Esophagus squamous epithelium (tissue), 5 donors: Measurements from ENCODE around the gene TIMM23. TPM values are rescaled to one million over a fixed set of nuclear protein-coding genes. Genes with fewer than 3 reads are reported as not detected.
"Not testable (repeated sequence)": the region's sequence is repeated elsewhere in the genome, so short reads cannot be mapped to it uniquely, and the experiment has no call there.

Experiments
- DNase-seq: peaks from one replicate; lab custom pipeline; 2025; lab: John Stamatoyannopoulos, UW
- H3K27ac ChIP-seq, 4 donors: fragments of 200-600 bp; sonication (generic); one replicate each; pipeline ENCODE4 v1.5.1; 2016 to 2019; ENCODE audit warnings: mild to moderate bottlenecking in 1 of 4
- H3K27me3 ChIP-seq, 4 donors: fragments of 200-600 bp; sonication (generic); 1 replicate in 3 of 4; 2 replicates in 1 of 4; pipeline versions ENCODE4 v1.5.1 to v1.6.0; 2017 to 2021; ENCODE audit warnings: antibody characterized with exemption in 1 of 4
- H3K36me3 ChIP-seq, 3 donors: fragments of 200-600 bp; sonication (generic); one replicate each; pipeline ENCODE4 v1.5.1; 2016 to 2019
- H3K4me1 ChIP-seq, 3 donors: fragments of 200-600 bp; sonication (generic); one replicate each; pipeline ENCODE4 v1.5.1; 2017 to 2019
- H3K4me3 ChIP-seq, 4 donors: fragments of 200-600 bp; sonication (generic); 1 replicate in 3 of 4; 2 replicates in 1 of 4; pipeline ENCODE4 v1.5.1; 2016 to 2019; ENCODE audit warnings: mild to moderate bottlenecking in 2 of 4, moderate library complexity in 1 of 4
- H3K9me3 ChIP-seq, 3 donors: fragments of 200-600 bp; sonication (generic); one replicate each; pipeline ENCODE4 v1.5.1; 2016 to 2019
- CTCF ChIP-seq, 6 experiments: fragments of 450-650 bp in 4 of 6; fragments of 200-600 bp in 2 of 6; sonication (generic) in 2 of 6; IDR thresholded peaks; one replicate each; pipeline ENCODE4 v1.5.1; 2016 to 2019; ENCODE audit warnings: antibody characterized with exemption in 6 of 6, mild to moderate bottlenecking in 4 of 6, moderate library complexity in 4 of 6
- POLR2A ChIP-seq, 4 donors: fragments of 450-650 bp; IDR thresholded peaks; one replicate each; pipeline ENCODE4 v1.6.1; 2017; ENCODE audit warnings: antibody characterized with exemption in 4 of 4, mild to moderate bottlenecking in 4 of 4, moderate library complexity in 3 of 4
- WGBS, 2 donors: methylation state at CpG; one replicate each; pipeline ENCODE4 v1.1.5; 2018; 5-methylcytosine and 5-hydroxymethylcytosine counted together
- intact Hi-C: fragments of 100-400 bp; cut with DNase I; formaldehyde crosslinking; loops from one replicate; pipeline ENCODE4 v1.15.0; 2022
- total RNA-seq, 4 donors: library from RNA; depleted of rRNA; stranded (reverse); fragments of >200 nt; gene quantifications; one replicate each; pipeline ENCODE4 v1.1.0, GENCODE V29; 2016
- donor health status: DM: yes; HTN: yes; CAD: no.

The TIMM23 gene
- total RNA-seq, 4 donors from 2014 or later = 43.1 to 80.5 (median 54.6) TPM

- H3K36me3 ChIP-seq = no peaks in the 10 kb centered on the region
- DNase-seq = no peak
- no peaks in the 10 kb centered on the region for H3K9me3 ChIP-seq
- no peak within 1 kb of the TSS for H3K4me3 ChIP-seq
- intact Hi-C loops = no loop called here
- WGBS, 2 donors = 77 to 83% methylated on average over 5 to 7 of the region's 7 CpGs
- peaks cover 0 to 5% (median 0%) of the 10 kb centered on the region in 4 donors for H3K27me3 ChIP-seq
- peaks cover 0 to 23% (median 2%) of the 10 kb centered on the region in 3 donors for H3K4me1 ChIP-seq
- H3K27ac ChIP-seq = no peak within 1 kb of the TSS
- TF ChIP-seq POLR2A (IDR thresholded peaks at IDR 0.05) = no peak
- no peak for TF ChIP-seq CTCF (IDR thresholded peaks at IDR 0.05)
These were observed 74.0 kb downstream of the TIMM23 start, which contains the start of gene MSMB for GRCh38 chr10:46046261-46046660. Gene MSMB, minus strand, starts transcription at chr10:46046269. Its CDS starts 32 bp downstream, at chr10:46046237.

DNA sequence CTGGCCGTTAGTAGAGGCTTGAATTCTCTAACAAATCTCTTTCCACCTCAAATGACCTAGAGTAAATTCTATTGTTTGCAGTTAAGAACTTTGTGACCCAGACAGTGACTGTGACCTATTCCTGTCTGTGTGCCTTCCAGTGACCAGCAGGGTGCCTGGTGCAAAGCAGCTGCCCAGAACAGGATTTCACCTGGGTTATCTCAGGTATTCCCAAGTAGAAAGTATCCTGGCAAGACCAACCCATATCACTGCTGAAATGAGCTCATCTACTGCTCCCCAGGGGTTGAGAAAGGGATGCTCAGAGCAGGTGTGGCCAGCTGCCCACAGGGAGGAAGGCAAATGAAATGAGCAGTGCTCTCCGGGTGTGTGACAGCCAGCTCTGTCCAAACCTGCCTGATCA, 75.9 kb downstream of the TIMM23 start:
- no peak overlapping the region for H3K27ac ChIP-seq
- intact Hi-C loops = no loop called here
- no peak for DNase-seq
- WGBS, 2 donors = 30 to 48% methylated on average over 2 of the region's 2 CpGs
- no peak for TF ChIP-seq POLR2A (IDR thresholded peaks at IDR 0.05)
- no peak for TF ChIP-seq CTCF (IDR thresholded peaks at IDR 0.05)
- H3K27me3 ChIP-seq = peaks cover 0 to 5% (median 0%) of the 10 kb centered on the region in 4 donors
- H3K9me3 ChIP-seq = no peaks in the 10 kb centered on the region
- no peak overlapping the region for H3K4me3 ChIP-seq
- peaks cover 5 to 30% (median 10%) of the 10 kb centered on the region in 3 donors for H3K4me1 ChIP-seq
- no peaks in the 10 kb centered on the region for H3K36me3 ChIP-seq

DNA sequence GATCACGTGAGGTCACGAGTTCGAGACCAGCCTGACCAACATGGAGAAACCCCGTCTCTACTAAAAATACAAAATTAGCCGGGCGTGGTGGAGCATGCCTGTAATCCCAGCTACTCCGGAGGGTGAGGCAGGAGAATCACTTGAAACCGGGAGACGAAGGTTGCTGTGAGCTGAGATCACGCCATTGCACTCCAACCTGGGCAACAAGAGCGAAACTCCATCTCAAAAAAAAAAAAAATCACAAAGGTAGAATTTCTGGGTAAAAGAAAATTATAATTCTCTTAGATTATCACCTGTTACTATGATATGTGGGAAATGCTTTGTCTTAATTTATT, 77.2 kb downstream of the TIMM23 start:
- DNase-seq, H3K36me3 ChIP-seq, H3K9me3 ChIP-seq, intact Hi-C loops, H3K4me3 ChIP-seq, H3K27me3 ChIP-seq, H3K27ac ChIP-seq: not testable (repeated sequence)
- peaks cover 5 to 39% (median 10%) of the 10 kb centered on the region in 3 donors for H3K4me1 ChIP-seq
- 93 to 94% methylated on average over 11 of the region's 11 CpGs for WGBS, 2 donors

DNA sequence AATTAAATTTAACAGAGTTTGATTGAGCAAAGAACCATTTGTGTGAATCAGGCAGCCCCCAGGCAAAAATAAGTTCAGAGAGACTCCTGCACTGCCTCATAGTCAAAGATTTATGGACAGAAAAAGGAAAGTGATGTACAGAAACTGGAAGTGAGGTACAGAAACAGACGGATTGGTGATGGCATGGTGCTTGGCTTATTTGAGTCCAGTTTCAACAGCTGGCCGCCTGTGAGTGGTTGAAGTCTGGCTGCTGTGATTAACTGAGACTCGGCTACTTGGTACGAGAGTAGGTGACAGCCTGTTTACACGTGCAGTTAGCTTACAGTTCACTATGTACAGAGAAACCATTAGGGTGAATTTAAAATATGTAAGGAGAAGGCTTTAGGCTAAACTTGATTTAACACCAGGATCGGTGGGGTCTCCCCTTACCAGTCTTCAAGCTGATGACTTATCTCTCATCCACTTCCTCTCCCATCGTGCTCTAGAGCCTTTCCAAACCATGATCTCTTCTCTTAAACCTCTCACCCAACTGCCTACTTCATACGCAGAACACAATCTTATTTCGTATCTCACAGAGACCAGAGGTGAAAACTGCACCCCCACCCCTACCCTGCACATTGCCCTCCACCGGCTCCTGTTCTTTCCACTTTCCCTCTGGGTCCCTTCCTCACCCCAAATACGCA, 78.8 kb downstream of the TIMM23 start:
- intact Hi-C loops = no loop called here

GRCh38 chr10:46052057-46052790, 79.9 kb downstream of the TIMM23 start:
- TF ChIP-seq CTCF (IDR thresholded peaks at IDR 0.05) = no peak
- TF ChIP-seq POLR2A (IDR thresholded peaks at IDR 0.05) = no peak
- Histone ChIP-seq H3K27me3 (peaks cover 0 to 7% (median 0%) of the 10 kb centered on the region in 4 donors), H3K4me3 (no peak overlapping the region), H3K27ac (peak overlapping the region in 3 of 4 donors; percentile 11 to 49 (median 39)), H3K36me3 (no peaks in the 10 kb centered on the region), H3K4me1 (peaks cover 5 to 39% (median 10%) of the 10 kb centered on the region in 3 donors), H3K9me3 (peaks cover 0 to 2% (median 0%) of the 10 kb centered on the region in 3 donors)
- DNase-seq = no peak
- intact Hi-C loops = no loop called here
- 31 to 44% methylated on average over 6 of the region's 7 CpGs for WGBS, 2 donors

More for the DNA sequence above, 78.8 kb downstream of the TIMM23 start:
- no peak for DNase-seq
- peaks cover 5 to 39% (median 10%) of the 10 kb centered on the region in 3 donors for H3K4me1 ChIP-seq
- TF ChIP-seq POLR2A (IDR thresholded peaks at IDR 0.05) = no peak
- no peak for TF ChIP-seq CTCF (IDR thresholded peaks at IDR 0.05)
- no peak overlapping the region for H3K4me3 ChIP-seq
- H3K36me3 ChIP-seq = no peaks in the 10 kb centered on the region
- WGBS, 2 donors = 69 to 72% methylated on average over 11 of the region's 11 CpGs
- H3K27me3 ChIP-seq = peaks cover 0 to 7% (median 0%) of the 10 kb centered on the region in 4 donors
- no peaks in the 10 kb centered on the region for H3K9me3 ChIP-seq
- no peak overlapping the region for H3K27ac ChIP-seq
